GM19043 (cell line): ENCODE results near the gene BASP1.

Source experiments
- ATAC-seq: cut with Tn5 transposase; IDR thresholded peaks from one replicate; pipeline ENCODE4 v1.9.1; 2021; ENCODE audit warnings: low read depth; ENCODE audit not compliant: unreplicated experiment

Gene BASP1

GRCh38 chr5:17217493-17218352 is at the start of gene BASP1:
Gene BASP1 (plus strand): TSS chr5:17217631. CDS start chr5:17275217, 57,586 bp downstream.
- ATAC-seq, result peak; percentile 43

- ATAC-seq, result no peak
These were observed 47.9 kb upstream of the BASP1 start for GRCh38 chr5:17169507-17169906.

GRCh38 chr5:17172791-17173190 is 44.6 kb upstream of the BASP1 start:
- ATAC-seq, result no peak

GRCh38 chr5:17174965-17175364 is 42.5 kb upstream of the BASP1 start:
- no peak for ATAC-seq

- no peak for ATAC-seq
These were observed 39.7 kb upstream of the BASP1 start for GRCh38 chr5:17177501-17178372.

- ATAC-seq, result no peak
These were observed 39.1 kb upstream of the BASP1 start for GRCh38 chr5:17178373-17178675.

GRCh38 chr5:17180330-17180843 is 37.0 kb upstream of the BASP1 start:
- ATAC-seq, result no peak

- no peak for ATAC-seq
These were observed 36.3 kb upstream of the BASP1 start for GRCh38 chr5:17180864-17181723.

- no peak for ATAC-seq
These were observed 34.9 kb upstream of the BASP1 start for GRCh38 chr5:17182494-17182893.

GRCh38 chr5:17182981-17183380 is 34.5 kb upstream of the BASP1 start:
- ATAC-seq, result no peak

- ATAC-seq, result no peak
These were observed 33.6 kb upstream of the BASP1 start for GRCh38 chr5:17183831-17184230.

GRCh38 chr5:17184588-17184987 is 32.8 kb upstream of the BASP1 start:
- no peak for ATAC-seq

GRCh38 chr5:17185349-17185748 is 32.1 kb upstream of the BASP1 start:
- no peak for ATAC-seq

GRCh38 chr5:17185773-17186172 is 31.7 kb upstream of the BASP1 start:
- ATAC-seq, result no peak

- ATAC-seq, result no peak
These were observed 31.2 kb upstream of the BASP1 start for GRCh38 chr5:17186256-17186655.

- no peak for ATAC-seq
These were observed 30.2 kb upstream of the BASP1 start for GRCh38 chr5:17187011-17187785.

GRCh38 chr5:17187786-17188170 is 29.7 kb upstream of the BASP1 start:
- ATAC-seq, result no peak

- ATAC-seq, result peak; percentile 74
These were observed 27.9 kb upstream of the BASP1 start for GRCh38 chr5:17189381-17190036.

GRCh38 chr5:17190242-17190778 is 27.1 kb upstream of the BASP1 start:
- ATAC-seq, result no peak
